ENCODE data around the gene ALDH1L2. TPM values are rescaled to one million over a fixed set of nuclear protein-coding genes. Genes with fewer than 3 reads are reported as not detected.

The ALDH1L2 gene
- total RNA-seq, 1 experiment from 2014 or later = 7.7 TPM

DNA sequence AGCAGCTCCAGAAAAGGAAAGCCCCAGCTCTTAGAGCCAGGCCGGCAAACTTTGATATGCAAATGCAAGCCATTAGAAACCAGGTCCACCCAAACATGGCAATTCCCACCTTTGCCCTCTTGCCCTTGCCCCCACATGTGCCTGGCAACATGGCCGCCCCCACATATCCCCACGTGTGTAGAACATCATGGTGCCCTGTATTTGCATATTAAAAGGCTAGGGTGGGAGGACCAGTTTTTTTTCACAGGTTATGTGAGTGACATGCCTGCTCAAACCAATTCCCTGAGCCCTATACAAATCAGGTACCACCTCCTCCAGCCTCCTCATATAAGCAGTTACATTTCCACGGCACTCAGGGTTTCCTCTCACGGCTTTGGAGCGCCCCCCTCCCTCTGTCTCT lies 6.1 kb upstream of the ALDH1L2 start:
- CTCF ChIA-PET = no interaction called here

DNA sequence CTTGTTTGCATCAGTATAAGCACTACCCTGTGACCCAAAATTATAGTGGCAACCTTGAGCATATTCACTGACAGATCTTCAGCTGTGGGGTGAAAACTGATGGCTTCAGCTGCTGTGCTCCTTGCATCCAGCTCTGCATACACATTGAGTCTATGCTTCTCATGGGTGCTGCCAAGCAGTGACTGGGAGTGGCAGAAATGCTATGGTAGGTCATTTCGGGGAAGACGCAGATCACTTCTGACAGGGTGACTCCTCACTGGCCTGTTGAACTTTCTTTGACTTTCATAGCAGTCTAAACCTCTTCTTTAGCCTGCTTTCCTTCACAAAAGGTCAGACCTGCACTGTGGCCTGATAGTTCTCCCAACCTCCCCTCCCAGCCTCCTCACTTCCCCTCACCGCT lies 5.6 kb upstream of the ALDH1L2 start:
- POLR2A ChIA-PET = no interaction called here
- no peak overlapping the region for H3K4me3 Mint-ChIP-seq
- CTCF ChIA-PET = no interaction called here
- peak overlapping the region; percentile 88 for H3K27ac Mint-ChIP-seq
- DNase-seq (ENCODE audit: low spot score) = no peak
- no peaks in the 10 kb centered on the region; the same call in 1 of the 2 replicates for H3K27me3 Mint-ChIP-seq (ENCODE audit: low read depth)
- no peak for ATAC-seq
- TF ChIP-seq, protein P1, sequence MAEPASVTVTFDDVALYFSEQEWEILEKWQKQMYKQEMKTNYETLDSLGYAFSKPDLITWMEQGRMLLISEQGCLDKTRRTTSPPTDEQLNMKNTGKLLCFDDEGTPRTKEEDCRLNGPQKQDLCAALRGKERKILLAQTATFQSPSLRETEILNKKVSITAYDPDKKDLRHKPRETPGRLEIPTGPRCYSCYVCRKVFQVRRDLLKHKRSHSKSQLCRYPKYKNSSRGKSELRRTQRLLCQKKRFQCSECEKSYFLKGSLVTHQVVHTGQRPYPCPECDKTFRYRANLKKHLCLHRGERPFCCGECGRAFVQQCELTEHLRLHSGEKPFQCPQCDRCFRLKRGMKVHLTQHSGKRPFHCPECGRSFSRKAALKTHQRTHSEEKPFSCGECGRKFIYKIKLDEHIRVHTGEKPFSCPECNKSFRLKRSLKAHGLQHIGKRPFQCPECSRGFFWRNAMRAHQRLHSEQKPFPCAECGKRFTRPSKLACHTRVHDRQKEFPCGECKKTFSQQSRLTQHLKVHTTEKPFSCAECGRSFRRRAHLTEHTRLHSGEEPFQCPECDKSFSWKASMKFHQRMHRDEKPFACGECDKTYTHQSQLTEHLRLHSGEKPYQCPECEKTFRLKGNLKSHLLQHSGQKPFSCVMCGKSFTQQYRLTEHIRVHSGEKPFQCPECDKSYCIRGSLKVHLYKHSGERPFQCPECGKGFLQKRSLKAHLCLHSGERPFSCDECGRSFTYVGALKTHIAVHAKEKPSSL (CRISPR knock-in tag; conservative IDR thresholded peaks at IDR 0.05) = no peak
- TF ChIP-seq TP53 (CRISPR knock-in tag; IDR thresholded peaks at IDR 0.05) (no peak), ZNF232 (CRISPR knock-in tag; IDR thresholded peaks at IDR 0.05) (no peak), MLX (CRISPR knock-in tag; IDR thresholded peaks at IDR 0.05) (no peak), ZNF423 (CRISPR knock-in tag; IDR thresholded peaks at IDR 0.05) (no peak), GABPB1 (CRISPR knock-in tag; IDR thresholded peaks at IDR 0.05) (no peak), E2F1 (CRISPR knock-in tag; IDR thresholded peaks at IDR 0.05) (no peak), MYBL2 (CRISPR knock-in tag; IDR thresholded peaks at IDR 0.05) (no peak), AFF4 (CRISPR knock-in tag; IDR thresholded peaks at IDR 0.05; ENCODE audit: borderline replicate concordance) (no peak), IRF1 (CRISPR knock-in tag; IDR thresholded peaks at IDR 0.05) (no peak), NFE2L1 (CRISPR knock-in tag; IDR thresholded peaks at IDR 0.05) (no peak)
- H3K9me3 Mint-ChIP-seq = peaks cover 21% of the 10 kb centered on the region
- H3K36me3 Mint-ChIP-seq = peaks cover 15% of the 10 kb centered on the region
- H3K4me1 Mint-ChIP-seq = peaks cover 35% of the 10 kb centered on the region

More for the DNA sequence above, 6.1 kb upstream of the ALDH1L2 start:
- H3K36me3 Mint-ChIP-seq = peaks cover 20% of the 10 kb centered on the region
- TF ChIP-seq MAX (CRISPR knock-in tag; IDR thresholded peaks at IDR 0.05) = peak; percentile 82
- TF ChIP-seq NR2C2 (CRISPR knock-in tag; IDR thresholded peaks at IDR 0.05) = no peak
- no peaks in the 10 kb centered on the region; the same call in 1 of the 2 replicates for H3K27me3 Mint-ChIP-seq (ENCODE audit: low read depth)
- peak; percentile 24 for DNase-seq (ENCODE audit: low spot score)
- peak; percentile 29 for ATAC-seq
- H3K27ac Mint-ChIP-seq = peak overlapping the region; percentile 52
- H3K9me3 Mint-ChIP-seq = peaks cover 26% of the 10 kb centered on the region
- POLR2A ChIA-PET = no interaction called here
- H3K4me1 Mint-ChIP-seq = peaks cover 35% of the 10 kb centered on the region
- no peak overlapping the region for H3K4me3 Mint-ChIP-seq

- ChIA-PET POLR2A (interaction anchor here (1.0 to 2.1 kb wide), 3 partner anchors 22 to 238 kb away, joined by 3 to 9 read pairs (median 4); partner anchors contain the start of gene WASHC4), CTCF (interaction anchor here (0.6 to 1.9 kb wide), 5 partner anchors 15 to 244 kb away, joined by 3 to 6 read pairs (median 3); no protein-coding TSS in a partner anchor)
- peaks cover 18% of the 10 kb centered on the region for H3K27me3 Mint-ChIP-seq (ENCODE audit: low read depth)
- H3K4me1 Mint-ChIP-seq = peaks cover 25% of the 10 kb centered on the region
- no peaks in the 10 kb centered on the region for H3K36me3 Mint-ChIP-seq
- H3K9me3 Mint-ChIP-seq = peaks cover 6% of the 10 kb centered on the region; the same call in 1 of the 2 replicates
- no peak overlapping the region for H3K27ac Mint-ChIP-seq
- ATAC-seq (no peak), DNase-seq (ENCODE audit: low spot score) (no peak)
- H3K4me3 Mint-ChIP-seq = peak overlapping the region; percentile 9; the same call in 1 of the 2 replicates
- TF ChIP-seq, protein P2, sequence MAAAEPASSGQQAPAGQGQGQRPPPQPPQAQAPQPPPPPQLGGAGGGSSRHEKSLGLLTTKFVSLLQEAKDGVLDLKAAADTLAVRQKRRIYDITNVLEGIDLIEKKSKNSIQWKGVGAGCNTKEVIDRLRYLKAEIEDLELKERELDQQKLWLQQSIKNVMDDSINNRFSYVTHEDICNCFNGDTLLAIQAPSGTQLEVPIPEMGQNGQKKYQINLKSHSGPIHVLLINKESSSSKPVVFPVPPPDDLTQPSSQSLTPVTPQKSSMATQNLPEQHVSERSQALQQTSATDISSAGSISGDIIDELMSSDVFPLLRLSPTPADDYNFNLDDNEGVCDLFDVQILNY (CRISPR knock-in tag; IDR thresholded peaks at IDR 0.05) = no peak
- TF ChIP-seq PREB (CRISPR knock-in tag; IDR thresholded peaks at IDR 0.05; ENCODE audit: borderline replicate concordance) = no peak
- TF ChIP-seq ZNF416 (CRISPR knock-in tag; IDR thresholded peaks at IDR 0.05) = no peak
- TF ChIP-seq ZNF138 (CRISPR knock-in tag; conservative IDR thresholded peaks at IDR 0.05) = no peak
- no peak for TF ChIP-seq NR2C2 (CRISPR knock-in tag; IDR thresholded peaks at IDR 0.05)
- TF ChIP-seq JUN (CRISPR knock-in tag; IDR thresholded peaks at IDR 0.05) = no peak
- TF ChIP-seq ATF1 (CRISPR knock-in tag; IDR thresholded peaks at IDR 0.05) = no peak
- no peak for TF ChIP-seq SOX15 (CRISPR knock-in tag; IDR thresholded peaks at IDR 0.05)
Observed at GRCh38 chr12:105085501-105085900, 1.2 kb upstream of the ALDH1L2 start.

Data from WTC11 (cell line).